Activated CD8-positive, alpha-beta memory T cell treated with anti-CD3 and anti-CD28 coated beads for 1 hour (primary cell): ENCODE measurements around the gene GRPR.
A peak's percentile ranks its signal among the peaks of the same experiment; 100 is the strongest.

Source experiments
- DNase-seq, 2 donors: peaks; one replicate each; pipeline ENCODE4 v3.0.0-alpha.2; 2020; ENCODE audit warnings: low read depth in 1 of 2; ENCODE audit errors: extremely low read depth in 1 of 2

GRPR gene

GRCh38 chrX:16123222-16123786 is at the start of gene GRPR:
TSS of gene GRPR (plus strand) at chrX:16123565. CDS start at chrX:16123954, 389 bp downstream.
- DNase-seq, result peak in 1 of 2 donors; percentile 25

- no peak for DNase-seq
These were observed 48.3 kb upstream of the GRPR start for GRCh38 chrX:16075087-16075486.

DNA sequence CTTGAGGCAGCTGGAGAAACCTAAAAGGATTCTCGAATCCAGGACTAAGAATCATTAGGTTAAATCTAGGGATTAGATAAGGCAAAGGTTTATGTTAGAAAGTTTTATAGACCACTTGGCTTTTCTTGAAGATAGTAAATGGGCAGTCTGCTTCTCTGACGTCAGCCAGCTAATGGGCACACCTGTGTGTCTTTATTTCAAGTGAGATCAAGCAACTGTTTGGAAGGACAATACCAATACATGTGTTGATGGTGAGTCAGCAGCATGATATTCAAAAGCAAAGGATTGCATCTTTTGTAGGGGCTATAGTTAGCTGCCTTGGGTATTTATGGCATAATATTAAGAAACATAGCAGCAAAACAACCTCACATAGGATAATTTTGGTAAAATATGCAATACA is 46.5 kb upstream of the GRPR start:
- DNase-seq, result no peak

GRCh38 chrX:16077811-16078210 is 45.6 kb upstream of the GRPR start:
- DNase-seq, result no peak

GRCh38 chrX:16081357-16081756 is 42.0 kb upstream of the GRPR start:
- no peak for DNase-seq

- no peak for DNase-seq
These were observed 40.8 kb upstream of the GRPR start for GRCh38 chrX:16082470-16083085.

DNA sequence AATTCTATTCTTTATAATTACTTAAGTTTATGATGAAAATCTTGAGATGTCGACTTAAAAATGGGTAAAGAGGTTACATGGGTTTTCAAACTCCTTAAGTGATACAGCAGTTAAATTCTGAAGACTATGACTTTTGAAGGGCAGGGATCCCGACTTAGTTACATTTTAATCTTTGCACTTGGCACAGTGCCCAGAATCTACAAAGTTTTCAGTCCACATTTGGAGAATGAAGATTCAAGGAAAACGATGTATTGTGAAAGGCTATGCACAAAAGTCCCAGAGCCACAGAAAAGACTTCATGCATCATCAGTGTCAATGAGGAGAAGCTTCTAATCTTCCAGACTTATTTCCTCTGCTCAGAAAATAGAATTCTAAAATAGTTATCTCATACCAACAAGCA is 36.3 kb upstream of the GRPR start:
- no peak for DNase-seq

DNA sequence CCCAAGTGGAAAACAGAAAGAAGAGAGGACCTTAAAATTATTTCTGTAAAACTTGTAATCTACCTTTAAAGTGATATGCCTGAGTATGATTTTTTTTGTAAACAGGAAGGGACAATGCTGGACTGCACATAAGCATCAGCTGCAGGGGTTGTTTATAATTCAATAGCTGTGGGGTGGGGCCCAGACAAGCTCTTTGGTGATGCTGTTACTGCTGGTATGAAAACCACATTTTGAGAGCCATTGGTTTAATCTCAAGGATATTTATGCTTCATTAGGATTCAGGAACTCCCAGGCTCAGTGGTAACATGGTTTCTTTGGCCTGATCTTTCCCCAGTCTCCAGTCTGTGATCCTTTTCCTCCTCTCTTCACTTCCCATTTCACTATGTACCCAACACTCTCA is 34.3 kb upstream of the GRPR start:
- no peak for DNase-seq

GRCh38 chrX:16096141-16096540 is 27.2 kb upstream of the GRPR start:
- DNase-seq, result no peak

DNA sequence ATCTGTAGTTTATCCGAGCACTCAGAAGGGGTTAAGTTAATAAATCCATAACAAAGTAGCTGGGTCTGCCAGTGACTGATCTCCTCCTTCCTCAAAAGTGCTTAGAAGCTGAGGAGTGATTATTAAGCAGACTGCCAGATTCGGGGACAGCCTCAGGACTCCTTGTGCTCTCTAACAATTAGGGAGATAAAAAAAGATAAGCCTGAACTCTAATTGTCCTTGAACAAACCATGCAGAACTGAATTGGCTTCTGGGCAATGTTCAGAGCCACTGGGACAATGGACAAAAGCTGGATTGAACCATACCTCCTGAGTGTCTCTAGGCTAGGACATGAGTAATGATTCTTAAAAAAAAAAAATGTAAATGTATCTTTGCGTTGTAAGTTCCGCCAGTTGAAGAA is 22.7 kb upstream of the GRPR start:
- DNase-seq, result no peak

DNA sequence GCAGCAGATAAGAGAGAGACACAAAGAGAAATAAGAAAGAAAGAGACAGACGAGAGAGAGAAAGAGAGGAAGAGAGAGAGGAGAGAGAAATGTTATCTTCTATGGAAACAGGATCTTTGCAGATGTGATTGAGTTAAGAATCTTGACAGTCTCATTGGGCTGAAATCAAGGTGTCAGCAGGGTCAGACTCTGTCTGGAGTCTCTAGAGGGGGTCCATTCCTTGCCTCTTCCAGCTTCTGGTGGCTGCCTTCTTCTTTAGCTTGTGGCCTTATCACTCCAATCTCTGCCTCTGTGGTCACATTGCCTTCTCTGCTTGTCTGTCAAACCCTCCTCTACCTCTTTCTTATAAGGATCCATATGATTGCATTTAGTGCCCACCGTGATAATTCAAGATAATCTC is 21.8 kb upstream of the GRPR start:
- no peak for DNase-seq

- no peak for DNase-seq
These were observed 19.7 kb upstream of the GRPR start for GRCh38 chrX:16103625-16104024.

DNA sequence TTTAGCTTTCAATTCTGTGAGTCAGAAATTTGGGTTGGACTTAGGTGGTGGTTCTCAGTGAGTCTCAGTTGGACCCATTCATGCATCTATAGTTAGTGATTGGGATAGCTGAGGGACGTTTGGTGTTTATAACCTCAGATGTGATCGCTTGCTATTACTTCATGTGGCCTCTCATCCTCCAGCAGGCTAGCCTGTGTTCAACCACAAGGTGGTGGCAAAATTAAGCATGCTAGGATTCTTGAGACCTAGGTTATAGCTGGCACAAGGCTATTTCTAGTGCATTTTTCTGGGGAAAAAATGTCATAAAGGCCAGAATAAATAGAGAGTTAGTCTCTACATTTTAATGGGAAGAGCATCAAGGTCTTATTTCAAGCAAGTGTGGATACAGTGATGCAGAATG is 10.9 kb upstream of the GRPR start:
- no peak for DNase-seq

DNA sequence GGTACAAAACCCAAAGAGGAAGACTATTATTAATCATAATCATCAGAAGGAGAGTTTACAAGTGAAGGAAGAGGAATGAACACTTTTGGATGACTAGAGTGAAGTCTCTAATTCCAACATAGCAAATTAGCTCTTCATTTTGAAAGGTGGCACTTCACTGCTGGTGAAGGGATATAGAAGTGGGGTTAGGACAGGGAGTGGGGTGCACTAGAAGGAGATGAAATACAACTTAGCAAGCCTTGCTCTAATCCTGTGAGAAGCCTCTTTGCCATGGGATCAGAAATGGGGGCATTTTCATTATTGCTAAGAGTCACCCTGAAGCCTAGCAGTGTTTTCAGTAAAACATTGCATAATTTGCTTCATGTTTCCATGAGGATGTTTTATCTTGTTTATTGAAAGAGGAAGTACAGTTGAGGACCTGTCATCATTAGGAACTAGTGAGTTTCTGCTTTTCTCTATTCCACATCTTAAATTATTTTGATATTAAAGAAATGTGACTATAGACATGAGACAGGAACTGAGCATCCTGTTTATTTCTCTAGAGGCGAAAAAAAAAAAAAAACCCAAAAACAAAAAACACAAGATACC is 9.3 kb upstream of the GRPR start:
- no peak for DNase-seq

GRCh38 chrX:16114611-16115010 is 8.8 kb upstream of the GRPR start:
- no peak for DNase-seq

DNA sequence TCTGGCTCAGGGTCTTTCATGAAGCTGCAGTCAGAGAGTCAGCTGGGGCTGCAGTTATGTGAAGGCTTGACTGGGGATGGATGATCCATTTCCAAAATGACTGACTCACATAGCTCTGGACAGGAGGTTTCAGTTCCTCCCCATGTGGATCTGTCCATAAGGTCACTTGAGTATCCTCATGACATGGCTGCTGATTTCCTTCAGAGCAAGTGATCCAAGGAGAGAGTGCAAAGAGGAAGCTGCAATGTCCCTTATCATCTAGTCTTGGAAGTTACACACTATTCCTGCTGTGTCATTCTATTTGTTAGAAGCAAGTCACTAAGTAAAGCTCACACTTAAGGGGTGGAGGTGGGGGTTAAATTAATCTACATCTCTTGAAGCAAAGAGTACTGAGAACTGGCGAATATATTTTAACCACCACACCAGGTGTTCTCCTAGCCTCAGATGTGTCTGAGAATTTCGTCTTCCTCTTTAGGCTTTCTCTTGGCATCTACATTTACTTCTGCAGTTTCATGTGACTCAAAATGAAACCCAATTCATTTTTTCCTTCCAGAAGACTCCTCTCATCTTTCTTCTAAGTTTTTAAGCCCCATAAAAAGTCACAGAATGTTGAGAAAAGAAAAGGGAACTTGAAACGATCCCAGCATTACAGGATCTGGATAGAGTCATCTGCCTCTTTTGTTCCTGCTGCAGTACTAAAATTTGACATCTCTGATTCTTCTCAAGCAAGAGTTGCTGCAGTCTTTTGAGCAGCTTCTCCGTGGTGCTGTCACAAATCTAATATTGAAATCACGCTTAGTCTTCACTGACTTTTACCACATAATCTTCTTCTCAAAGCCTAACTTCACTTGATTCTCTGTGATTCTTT is 3.8 kb upstream of the GRPR start:
- no peak for DNase-seq

- DNase-seq, result no peak
These were observed 2.9 kb upstream of the GRPR start for GRCh38 chrX:16120431-16120830.

DNA sequence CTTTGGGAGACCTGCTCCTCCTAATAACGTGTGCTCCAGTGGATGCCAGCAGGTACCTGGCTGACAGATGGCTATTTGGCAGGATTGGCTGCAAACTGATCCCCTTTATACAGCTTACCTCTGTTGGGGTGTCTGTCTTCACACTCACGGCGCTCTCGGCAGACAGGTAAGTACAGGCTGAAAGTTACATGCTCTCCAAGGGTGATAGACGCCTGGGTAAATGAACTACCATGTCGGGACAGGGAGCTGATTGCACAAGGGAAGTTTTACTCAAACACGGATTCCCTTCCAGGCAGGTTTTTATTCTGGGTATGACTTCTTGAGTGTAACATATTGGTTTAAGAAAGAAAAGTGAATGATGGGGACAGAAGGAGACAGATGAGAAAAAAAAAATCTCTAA is 836 bp downstream of the GRPR start:
- no peak for DNase-seq

DNA sequence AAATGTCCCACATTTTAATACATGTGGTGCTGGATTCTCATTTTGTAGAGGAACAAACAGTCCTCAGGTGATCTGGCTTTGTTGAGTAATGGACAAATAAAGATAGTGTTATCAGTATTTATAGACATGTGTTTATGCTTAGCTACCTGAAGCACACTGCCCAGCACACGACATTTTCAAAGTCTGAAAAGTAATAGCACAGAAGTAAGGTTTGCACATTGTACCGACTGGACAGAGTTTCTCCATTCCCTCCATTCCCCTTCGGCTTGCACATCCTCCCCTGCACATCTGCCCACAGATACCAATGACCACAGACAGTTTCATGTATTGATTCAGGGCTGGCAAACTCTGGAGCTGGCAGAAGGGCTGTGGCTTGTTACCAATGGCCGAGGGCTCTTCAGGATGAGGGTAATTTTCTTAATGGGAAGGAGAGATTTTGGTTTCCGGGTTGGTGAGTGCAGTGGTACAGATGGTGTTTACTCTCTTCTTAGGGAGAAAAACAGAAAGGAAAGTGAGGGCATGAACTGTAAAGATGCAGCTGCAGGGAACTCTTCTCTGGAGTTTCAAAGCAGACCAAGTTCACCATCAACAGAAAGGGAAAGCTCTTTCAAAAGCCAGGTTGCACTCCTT is 2.3 kb downstream of the GRPR start:
- no peak for DNase-seq

DNA sequence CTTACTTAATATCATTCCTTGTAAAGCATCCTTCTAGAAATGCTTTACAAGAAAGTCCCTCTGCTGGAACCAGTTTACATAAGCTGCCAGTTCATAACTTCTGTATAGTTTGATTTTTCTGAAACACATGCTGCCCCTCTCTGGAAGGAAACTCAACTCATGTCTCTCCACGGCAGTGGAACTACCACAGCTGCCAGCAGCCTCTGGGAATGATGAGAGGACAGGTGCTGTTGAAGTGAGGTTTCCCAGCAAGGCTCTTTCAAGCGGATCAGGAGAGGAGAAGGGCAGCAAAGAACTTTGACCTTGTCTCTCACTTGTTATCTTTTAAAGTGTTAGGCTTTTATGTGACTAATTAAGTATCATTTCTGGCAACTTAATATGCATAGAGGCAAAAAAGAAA is 7.3 kb downstream of the GRPR start:
- DNase-seq, result no peak

GRCh38 chrX:16134936-16135335 is 11.6 kb downstream of the GRPR start:
- no peak for DNase-seq
